GM19468 (cell line): ENCODE results near the gene MAP6.

ENCODE experiments used
- ATAC-seq: cut with Tn5 transposase; IDR thresholded peaks from one replicate; pipeline ENCODE4 v1.9.1; 2021; ENCODE audit warnings: mild to moderate bottlenecking, moderate library complexity, moderate number of reproducible peaks; ENCODE audit not compliant: unreplicated experiment; ENCODE audit errors: extremely low read depth

Gene MAP6

GRCh38 chr11:75558939-75559843, 109.6 kb downstream of the MAP6 start:
- ATAC-seq = no peak

- no peak for ATAC-seq
Observed at GRCh38 chr11:75557666-75558494, 111.0 kb downstream of the MAP6 start.

- ATAC-seq = no peak
Observed at GRCh38 chr11:75556275-75556674, 112.6 kb downstream of the MAP6 start.

- no peak for ATAC-seq
Observed at GRCh38 chr11:75555079-75555811, 113.6 kb downstream of the MAP6 start.

GRCh38 chr11:75554258-75555022, 114.4 kb downstream of the MAP6 start:
- no peak for ATAC-seq

GRCh38 chr11:75553889-75554257, 115.0 kb downstream of the MAP6 start:
- ATAC-seq = no peak

- ATAC-seq = no peak
Observed at GRCh38 chr11:75553182-75553581, 115.7 kb downstream of the MAP6 start.

GRCh38 chr11:75549370-75549958, 119.4 kb downstream of the MAP6 start:
- ATAC-seq = no peak

- ATAC-seq = no peak
Observed at GRCh38 chr11:75548595-75549272, 120.1 kb downstream of the MAP6 start.

GRCh38 chr11:75547617-75548058, 121.2 kb downstream of the MAP6 start:
- no peak for ATAC-seq

- no peak for ATAC-seq
Observed at GRCh38 chr11:75547177-75547576, 121.7 kb downstream of the MAP6 start.

- no peak for ATAC-seq
Observed at GRCh38 chr11:75543806-75544205, 125.0 kb downstream of the MAP6 start.

- no peak for ATAC-seq
Observed at GRCh38 chr11:75542088-75542438, 126.8 kb downstream of the MAP6 start.

- no peak for ATAC-seq
Observed at GRCh38 chr11:75541193-75542087, 127.4 kb downstream of the MAP6 start.

- ATAC-seq = no peak
Observed at GRCh38 chr11:75539459-75540334, 129.1 kb downstream of the MAP6 start.

- no peak for ATAC-seq
Observed at GRCh38 chr11:75538150-75538942, 130.5 kb downstream of the MAP6 start.
